ENCODE measurements around the gene OR11L1. TPM values are rescaled to one million over a fixed set of nuclear protein-coding genes. Genes with fewer than 3 reads are reported as not detected.

OR11L1 gene
- total RNA-seq, 1 donor from 2014 or later: 0.96 TPM

- DNase-seq (ENCODE audit: low spot score): no peak
Observed at GRCh38 chr1:247812637-247813036, 29.1 kb downstream of the OR11L1 start.

GRCh38 chr1:247797518-247797917 lies 44.2 kb downstream of the OR11L1 start:
- no peak for DNase-seq (ENCODE audit: low spot score)

Other genes with a start within 250 kb of the OR11L1 start
- not detected for gene OR2G3, start 236.3 kb downstream of the OR11L1 start, total RNA-seq (ENCODE audit: insufficient read depth, low replicate concordance)
- gene OR13G1, start 162.2 kb downstream of the OR11L1 start, total RNA-seq (ENCODE audit: insufficient read depth, low replicate concordance): 2.2 TPM
- gene OR6F1, start 125.2 kb downstream of the OR11L1 start, total RNA-seq (ENCODE audit: insufficient read depth, low replicate concordance): 0.72 TPM
- not detected for gene OR14K1, start 103.3 kb downstream of the OR11L1 start, total RNA-seq (ENCODE audit: insufficient read depth, low replicate concordance)
- 4.6 TPM for gene OR14A2, start 93.8 kb downstream of the OR11L1 start, total RNA-seq (ENCODE audit: insufficient read depth, low replicate concordance)
- gene OR1C1, start 81.3 kb downstream of the OR11L1 start, total RNA-seq (ENCODE audit: insufficient read depth, low replicate concordance): 9.9 TPM
- 2.6 TPM for gene OR14A16, start 17.8 kb downstream of the OR11L1 start, total RNA-seq (ENCODE audit: insufficient read depth, low replicate concordance)
- 7.7 TPM for gene TRIM58, start 15.3 kb upstream of the OR11L1 start, total RNA-seq (ENCODE audit: insufficient read depth, low replicate concordance)
- 5.5 TPM for gene OR2W3, start 53.7 kb upstream of the OR11L1 start, total RNA-seq (ENCODE audit: insufficient read depth, low replicate concordance)
- gene OR2T8, start 78.4 kb upstream of the OR11L1 start, total RNA-seq (ENCODE audit: insufficient read depth, low replicate concordance): not detected
- 5.3 TPM for gene OR2AJ1, start 83.0 kb upstream of the OR11L1 start, total RNA-seq (ENCODE audit: insufficient read depth, low replicate concordance)
- gene OR2L8, start 107.0 kb upstream of the OR11L1 start, total RNA-seq (ENCODE audit: insufficient read depth, low replicate concordance): not detected
- not detected for gene OR2AK2, start 123.3 kb upstream of the OR11L1 start, total RNA-seq (ENCODE audit: insufficient read depth, low replicate concordance)
- 3.4 TPM for gene OR2L5, start 171.8 kb upstream of the OR11L1 start, total RNA-seq (ENCODE audit: insufficient read depth, low replicate concordance)
- gene OR2L2, start 188.2 kb upstream of the OR11L1 start, total RNA-seq (ENCODE audit: insufficient read depth, low replicate concordance): 8.9 TPM
- 3.6 TPM for gene OR2L3, start 204.9 kb upstream of the OR11L1 start, total RNA-seq (ENCODE audit: insufficient read depth, low replicate concordance)